Measurements from ENCODE around the gene KRTAP4-16. TPM values are rescaled to one million over a fixed set of nuclear protein-coding genes. Genes with fewer than 3 reads are reported as not detected.
"Not testable (repeated sequence)": the region's sequence is repeated elsewhere in the genome, so short reads cannot be mapped to it uniquely, and the experiment has no call there.

KRTAP4-16 gene
- total RNA-seq, 1 experiment from 2014 or later, result not detected

DNA sequence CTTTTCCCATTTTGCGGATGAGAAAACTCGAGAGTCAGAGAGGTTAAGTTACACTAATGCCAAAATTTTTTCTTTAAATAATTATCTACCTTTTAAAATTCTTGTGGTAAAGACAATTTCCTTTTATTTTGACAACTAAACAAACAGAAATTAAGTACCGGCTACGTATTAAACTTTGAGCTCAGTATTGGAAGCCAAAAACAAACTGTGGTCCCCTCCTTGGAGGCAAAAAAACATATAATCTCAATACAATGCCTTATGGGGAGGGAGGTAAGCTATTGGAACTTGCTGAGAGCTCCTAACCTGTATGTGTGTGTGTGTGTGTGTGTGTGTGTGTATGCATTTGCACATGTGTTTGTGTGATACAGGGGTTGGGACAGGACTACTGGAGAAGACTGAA, 38.6 kb downstream of the KRTAP4-16 start:
- Histone ChIP-seq H3K9me2 (ENCODE audit: insufficient read depth) (no peaks in the 10 kb centered on the region), H3K79me2 (ENCODE audit: low read depth) (no peaks in the 10 kb centered on the region), H3K4me3 (no peak overlapping the region), H3K4me2 (no peak overlapping the region), H3K27ac (no peak overlapping the region), H3F3A (ENCODE audit: insufficient read depth, low read depth) (peaks cover 25% of the 10 kb centered on the region), H2AFZ (no peak overlapping the region), H3K36me3 (ENCODE audit: low read depth) (no peaks in the 10 kb centered on the region), H3K9me3 (ENCODE audit: insufficient read depth, low read depth) (no peaks in the 10 kb centered on the region), H4K20me1 (ENCODE audit: insufficient read depth) (no peaks in the 10 kb centered on the region), H3K4me1 (replicated peaks; ENCODE audit: insufficient read depth) (peaks cover 54% of the 10 kb centered on the region), H3K27me3 (ENCODE audit: insufficient read depth, low read depth) (no peaks in the 10 kb centered on the region)
- ChIA-PET POLR2A (ENCODE audit: unreplicated experiment) (no interaction called here), CTCF (interaction anchor here (0.7 kb wide), 1 partner anchor 44 kb away, joined by 3 read pairs; no protein-coding TSS in a partner anchor)
- no TSS peak for BruUV-seq (replicated peaks)
- TF ChIP-seq, protein P1, sequence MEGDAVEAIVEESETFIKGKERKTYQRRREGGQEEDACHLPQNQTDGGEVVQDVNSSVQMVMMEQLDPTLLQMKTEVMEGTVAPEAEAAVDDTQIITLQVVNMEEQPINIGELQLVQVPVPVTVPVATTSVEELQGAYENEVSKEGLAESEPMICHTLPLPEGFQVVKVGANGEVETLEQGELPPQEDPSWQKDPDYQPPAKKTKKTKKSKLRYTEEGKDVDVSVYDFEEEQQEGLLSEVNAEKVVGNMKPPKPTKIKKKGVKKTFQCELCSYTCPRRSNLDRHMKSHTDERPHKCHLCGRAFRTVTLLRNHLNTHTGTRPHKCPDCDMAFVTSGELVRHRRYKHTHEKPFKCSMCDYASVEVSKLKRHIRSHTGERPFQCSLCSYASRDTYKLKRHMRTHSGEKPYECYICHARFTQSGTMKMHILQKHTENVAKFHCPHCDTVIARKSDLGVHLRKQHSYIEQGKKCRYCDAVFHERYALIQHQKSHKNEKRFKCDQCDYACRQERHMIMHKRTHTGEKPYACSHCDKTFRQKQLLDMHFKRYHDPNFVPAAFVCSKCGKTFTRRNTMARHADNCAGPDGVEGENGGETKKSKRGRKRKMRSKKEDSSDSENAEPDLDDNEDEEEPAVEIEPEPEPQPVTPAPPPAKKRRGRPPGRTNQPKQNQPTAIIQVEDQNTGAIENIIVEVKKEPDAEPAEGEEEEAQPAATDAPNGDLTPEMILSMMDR (conservative IDR thresholded peaks at IDR 0.05), result no peak
- TF ChIP-seq EZH2 (IDR thresholded peaks at IDR 0.05; ENCODE audit: low read depth), result no peak
- no peak for DNase-seq
- intact Hi-C loops (cut with micrococcal nuclease; ENCODE audit: unreplicated experiment), result loop anchor here (5.0 to 10.0 kb wide), 2 partner anchors 259 to 481 kb away; no protein-coding TSS in a partner anchor

DNA sequence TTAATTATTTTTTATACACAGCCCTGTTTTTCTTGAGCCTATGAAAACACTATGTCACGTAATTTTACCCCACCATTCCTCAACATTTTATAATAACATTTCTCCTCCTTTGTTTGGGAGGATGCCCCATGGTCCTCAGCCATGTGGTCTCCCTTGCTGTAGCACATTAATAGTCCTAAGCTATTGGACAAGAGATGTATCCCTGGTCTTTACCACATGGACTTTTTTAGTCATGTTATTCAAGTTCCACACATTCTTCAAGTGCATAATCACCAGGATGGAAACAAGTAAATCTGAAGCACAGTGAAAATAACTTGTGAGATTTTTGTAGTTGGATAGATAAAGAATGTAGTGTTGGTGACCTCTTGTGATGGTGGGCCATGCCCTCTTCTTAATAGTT, 40.0 kb downstream of the KRTAP4-16 start:
- Histone ChIP-seq H3K9me2 (ENCODE audit: insufficient read depth) (no peaks in the 10 kb centered on the region), H2AFZ (no peak overlapping the region), H3F3A (ENCODE audit: insufficient read depth, low read depth) (peaks cover 31% of the 10 kb centered on the region), H4K20me1 (ENCODE audit: insufficient read depth) (no peaks in the 10 kb centered on the region), H3K4me3 (no peak overlapping the region), H3K4me2 (no peak overlapping the region), H3K36me3 (ENCODE audit: low read depth) (0 out of 2 replicates have a peak, but pooled peaks cover 5% of the 10 kb centered on the region), H3K4me1 (replicated peaks; ENCODE audit: insufficient read depth) (peaks cover 60% of the 10 kb centered on the region), H3K79me2 (ENCODE audit: low read depth) (no peaks in the 10 kb centered on the region), H3K27ac (no peak overlapping the region), H3K9me3 (ENCODE audit: insufficient read depth, low read depth) (no peaks in the 10 kb centered on the region), H3K27me3 (ENCODE audit: insufficient read depth, low read depth) (no peaks in the 10 kb centered on the region)
- BruUV-seq (replicated peaks), result no TSS peak
- intact Hi-C loops (cut with micrococcal nuclease; ENCODE audit: unreplicated experiment), result loop anchor here (2.0 to 10.0 kb wide), 3 partner anchors 71 to 483 kb away; no protein-coding TSS in a partner anchor
- TF ChIP-seq, protein P1 (conservative IDR thresholded peaks at IDR 0.05), result no peak
- no peak for TF ChIP-seq EZH2 (IDR thresholded peaks at IDR 0.05; ENCODE audit: low read depth)
- POLR2A ChIA-PET (ENCODE audit: unreplicated experiment), result no interaction called here
- DNase-seq, result peak in 1 of 2 experiments; percentile 47
- CTCF ChIA-PET, result no interaction called here

GRCh38 chr17:41060052-41060604, 41.9 kb downstream of the KRTAP4-16 start, which contains the start of gene KRTAP2-3:
Gene KRTAP2-3, minus strand, starts transcription at chr17:41060114. Its CDS starts 64 bp downstream, at chr17:41060050.
- BruUV-seq (replicated peaks), result no TSS peak
- TF ChIP-seq EZH2 (IDR thresholded peaks at IDR 0.05; ENCODE audit: low read depth), result no peak
- TF ChIP-seq, protein P1 (conservative IDR thresholded peaks at IDR 0.05), result no peak
- Histone ChIP-seq H3K79me2 (ENCODE audit: low read depth) (no peaks in the 10 kb centered on the region), H3K4me3 (no peak within 1 kb of the TSS), H2AFZ (no peak within 1 kb of the TSS), H3K27me3 (ENCODE audit: insufficient read depth, low read depth) (no peaks in the 10 kb centered on the region), H3K9me2 (ENCODE audit: insufficient read depth) (no peaks in the 10 kb centered on the region), H4K20me1 (ENCODE audit: insufficient read depth) (no peaks in the 10 kb centered on the region), H3K9me3 (ENCODE audit: insufficient read depth, low read depth) (no peaks in the 10 kb centered on the region), H3F3A (ENCODE audit: insufficient read depth, low read depth) (peaks cover 26% of the 10 kb centered on the region), H3K4me1 (replicated peaks; ENCODE audit: insufficient read depth) (peaks cover 47% of the 10 kb centered on the region), H3K36me3 (ENCODE audit: low read depth) (0 out of 2 replicates have a peak, but pooled peaks cover 5% of the 10 kb centered on the region), H3K4me2 (peak within 1 kb of the TSS; percentile 43), H3K27ac (peak within 1 kb of the TSS; percentile 88)
- peak; percentile 64 to 93 for DNase-seq
- POLR2A ChIA-PET (ENCODE audit: unreplicated experiment), result interaction anchor here (0.5 to 1.0 kb wide), 3 partner anchors 158 to 446 kb away, joined by 4 to 20 read pairs (median 8); partner anchors contain the start of gene KRT13
- CTCF ChIA-PET, result no interaction called here
- intact Hi-C loops (cut with micrococcal nuclease; ENCODE audit: unreplicated experiment), result loop anchor here (1.0 to 10.0 kb wide), 4 partner anchors 73 to 485 kb away; no protein-coding TSS in a partner anchor

- H3K4me1 ChIP-seq (replicated peaks; ENCODE audit: insufficient read depth), result peaks cover 43% of the 10 kb centered on the region
- H2AFZ ChIP-seq; H3K27me3 ChIP-seq (ENCODE audit: insufficient read depth, low read depth); H3K9me3 ChIP-seq (ENCODE audit: insufficient read depth, low read depth); H3K4me3 ChIP-seq; CTCF ChIA-PET; H4K20me1 ChIP-seq (ENCODE audit: insufficient read depth); H3K79me2 ChIP-seq (ENCODE audit: low read depth); H3K9me2 ChIP-seq (ENCODE audit: insufficient read depth); H3K36me3 ChIP-seq (ENCODE audit: low read depth): not testable (repeated sequence)
- peaks cover 26% of the 10 kb centered on the region for H3F3A ChIP-seq (ENCODE audit: insufficient read depth, low read depth)
- intact Hi-C loops (cut with micrococcal nuclease; ENCODE audit: unreplicated experiment), result loop anchor here (1.0 to 10.0 kb wide), 4 partner anchors 73 to 485 kb away; no protein-coding TSS in a partner anchor
- DNase-seq, result peak; percentile 21 to 93
- peak overlapping the region; percentile 43 for H3K4me2 ChIP-seq
- BruUV-seq (replicated peaks), result TSS peak; percentile 95
- H3K27ac ChIP-seq, result peak overlapping the region; percentile 88
- POLR2A ChIA-PET (ENCODE audit: unreplicated experiment), result interaction anchor here (0.6 to 0.9 kb wide), 6 partner anchors 20 to 573 kb away, joined by 3 to 10 read pairs (median 7); partner anchors contain the start of gene KRT19
These were observed 42.5 kb downstream of the KRTAP4-16 start for GRCh38 chr17:41059276-41060051.

Measured in PC-9 (cell line).